NCI-H510A (cell line): ENCODE results near the gene EQTN.
"Not testable (repeated sequence)": the region's sequence is repeated elsewhere in the genome, so short reads cannot be mapped to it uniquely, and the experiment has no call there.

ENCODE experiments used
- DNase-seq: peaks from one replicate; lab custom pipeline; 2025; lab: John Stamatoyannopoulos, UW

Gene EQTN

DNA sequence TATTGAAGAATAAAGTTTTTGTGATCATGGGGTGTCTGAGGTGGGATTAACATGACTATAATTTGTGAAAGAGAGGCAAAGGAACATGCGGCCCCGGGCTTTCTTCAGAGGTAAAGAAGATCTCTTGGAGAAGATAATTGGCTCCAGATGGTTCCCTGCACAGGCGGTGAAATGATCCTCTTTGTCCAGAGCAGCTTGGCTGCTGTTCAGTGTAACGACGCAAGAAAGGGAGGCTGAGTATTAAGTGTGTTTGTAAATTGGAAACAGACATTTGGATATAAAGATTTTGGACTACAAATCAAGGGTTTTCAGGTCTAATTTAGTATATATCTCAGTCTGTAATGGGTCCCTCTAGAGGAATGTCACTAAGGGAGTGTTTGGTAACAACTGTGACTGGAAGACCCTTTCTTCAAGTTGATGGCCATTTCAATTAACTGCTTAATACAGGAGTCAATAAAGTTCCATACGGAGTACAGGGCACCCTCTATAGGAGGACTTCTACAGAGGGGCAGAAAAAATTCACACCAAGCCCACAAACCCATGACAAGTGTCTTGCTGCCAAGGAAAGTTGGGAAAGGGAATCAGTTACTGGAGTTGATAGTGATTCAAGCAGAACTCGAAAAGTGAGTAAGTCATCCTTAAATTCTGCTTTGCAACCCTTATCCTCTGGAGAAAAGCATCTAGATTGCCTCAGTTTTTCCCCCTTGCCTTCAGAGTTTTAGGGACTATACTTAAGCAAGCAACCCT lies 4.1 kb downstream of the EQTN start:
- DNase-seq = no peak

DNA sequence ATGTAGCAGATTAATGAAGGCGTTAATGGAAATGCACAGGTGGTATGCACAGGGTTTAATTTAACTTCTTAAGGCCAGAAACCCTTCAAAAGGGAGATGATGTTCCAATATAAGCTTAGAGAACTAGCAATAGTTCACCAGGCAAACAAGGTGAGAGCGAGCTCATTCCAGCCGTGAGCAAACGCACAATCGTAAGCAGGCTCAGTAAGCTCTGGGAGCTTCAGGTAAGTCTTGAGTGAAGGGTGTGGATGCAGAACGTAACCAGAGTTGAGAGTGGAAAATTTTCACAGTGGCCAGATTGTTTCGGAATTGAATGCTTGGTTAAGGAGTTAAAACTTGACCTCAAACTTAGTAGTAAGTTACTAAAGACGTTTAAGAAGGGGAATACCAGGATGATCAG lies 5.7 kb downstream of the EQTN start:
- DNase-seq = no peak

DNA sequence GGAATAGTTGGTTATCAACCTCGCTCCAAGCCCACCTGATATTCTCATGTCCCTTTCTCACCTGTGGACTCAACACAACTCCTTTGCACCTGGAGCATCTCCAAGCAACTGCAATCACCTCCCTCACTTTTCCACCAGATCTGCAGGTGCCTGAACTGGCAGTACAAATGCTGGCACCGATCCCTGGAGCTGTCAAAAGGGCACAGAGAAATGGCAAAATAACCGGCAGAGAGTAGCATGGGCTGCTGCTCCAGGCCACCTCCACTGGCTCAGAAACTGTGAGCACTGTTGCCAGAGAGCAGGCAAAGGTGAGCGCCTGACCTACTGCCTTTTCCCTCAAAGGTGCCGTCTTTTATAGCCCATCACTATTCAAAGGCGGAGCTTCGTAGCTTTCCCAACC lies 14.7 kb downstream of the EQTN start:
- DNase-seq = no peak

DNA sequence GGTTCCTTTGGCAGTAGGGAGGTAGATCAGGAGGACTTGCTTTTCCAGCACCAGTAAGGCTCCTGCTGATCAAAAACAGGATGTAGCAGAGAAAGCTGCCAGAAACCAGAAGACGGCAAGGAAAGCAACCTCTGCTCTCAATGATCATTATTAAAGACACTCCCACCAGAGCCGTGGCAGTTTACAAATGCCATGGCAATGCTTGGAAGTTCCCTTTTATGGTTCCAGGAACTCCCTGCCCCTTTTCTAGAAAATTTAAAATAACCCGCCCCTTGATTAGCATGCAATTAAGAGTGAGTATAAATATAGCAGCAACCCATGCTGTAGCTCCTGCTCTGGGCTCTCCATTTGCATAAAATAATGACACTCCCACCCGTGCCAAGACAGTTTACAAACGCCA lies 16.1 kb downstream of the EQTN start:
- no peak for DNase-seq

DNA sequence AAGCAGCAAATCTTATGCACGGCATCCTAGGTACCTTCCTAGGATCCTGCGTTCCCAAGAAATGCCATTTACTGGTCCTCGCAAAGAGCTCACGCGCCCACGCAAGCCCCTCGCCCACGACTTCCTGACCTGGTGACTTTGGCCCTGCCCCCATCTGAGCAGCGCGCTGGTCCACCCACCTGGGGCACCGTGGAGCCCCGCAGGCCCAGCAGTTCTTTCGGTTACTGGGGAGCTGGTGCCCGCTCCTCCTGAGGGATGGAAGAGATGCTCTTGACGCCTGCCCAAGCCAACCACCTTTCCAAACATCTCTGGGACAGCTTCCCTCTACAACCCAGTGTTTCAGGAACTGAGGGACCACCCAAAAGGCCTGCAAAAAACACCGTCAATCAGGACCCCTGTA lies 16.7 kb downstream of the EQTN start:
- DNase-seq = no peak

DNA sequence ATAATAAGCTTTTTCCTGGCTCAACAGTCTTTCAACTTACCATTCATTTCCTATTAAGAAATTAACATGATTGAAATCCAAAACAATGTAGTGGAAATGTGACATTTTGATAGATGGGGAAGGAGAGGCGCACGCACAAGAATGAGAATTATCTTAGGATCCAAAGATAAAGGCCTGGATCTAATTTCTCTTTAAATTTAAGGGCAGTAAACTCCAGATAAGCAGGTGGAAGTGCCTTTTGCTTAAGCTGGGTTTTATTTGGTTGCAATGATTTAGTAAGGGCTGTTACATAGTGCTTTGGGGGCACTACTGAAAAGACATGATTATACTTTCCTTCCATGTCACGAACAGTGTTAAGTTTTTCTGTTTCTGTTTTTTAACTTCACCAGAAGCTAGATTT lies 17.3 kb downstream of the EQTN start:
- DNase-seq = no peak

DNA sequence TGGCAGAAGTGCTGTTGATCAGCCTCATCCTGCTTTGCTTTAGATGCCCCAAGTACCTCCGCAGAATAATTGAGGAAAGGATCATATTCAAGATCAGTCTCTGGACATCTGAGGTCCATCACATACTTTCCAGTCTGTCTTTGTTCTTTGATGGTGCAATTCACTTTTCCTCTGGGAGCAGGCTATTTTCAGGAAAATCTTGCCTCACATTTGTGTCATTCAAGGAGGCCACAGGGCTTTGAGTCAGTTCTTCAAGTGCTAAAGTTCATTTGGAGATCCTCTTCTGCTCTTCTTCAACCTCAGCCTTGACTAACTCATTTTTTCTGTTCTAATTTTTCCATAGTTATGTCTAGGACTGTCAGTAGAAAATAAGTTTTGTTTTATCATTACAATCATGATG lies 18.6 kb downstream of the EQTN start:
- no peak for DNase-seq

DNA sequence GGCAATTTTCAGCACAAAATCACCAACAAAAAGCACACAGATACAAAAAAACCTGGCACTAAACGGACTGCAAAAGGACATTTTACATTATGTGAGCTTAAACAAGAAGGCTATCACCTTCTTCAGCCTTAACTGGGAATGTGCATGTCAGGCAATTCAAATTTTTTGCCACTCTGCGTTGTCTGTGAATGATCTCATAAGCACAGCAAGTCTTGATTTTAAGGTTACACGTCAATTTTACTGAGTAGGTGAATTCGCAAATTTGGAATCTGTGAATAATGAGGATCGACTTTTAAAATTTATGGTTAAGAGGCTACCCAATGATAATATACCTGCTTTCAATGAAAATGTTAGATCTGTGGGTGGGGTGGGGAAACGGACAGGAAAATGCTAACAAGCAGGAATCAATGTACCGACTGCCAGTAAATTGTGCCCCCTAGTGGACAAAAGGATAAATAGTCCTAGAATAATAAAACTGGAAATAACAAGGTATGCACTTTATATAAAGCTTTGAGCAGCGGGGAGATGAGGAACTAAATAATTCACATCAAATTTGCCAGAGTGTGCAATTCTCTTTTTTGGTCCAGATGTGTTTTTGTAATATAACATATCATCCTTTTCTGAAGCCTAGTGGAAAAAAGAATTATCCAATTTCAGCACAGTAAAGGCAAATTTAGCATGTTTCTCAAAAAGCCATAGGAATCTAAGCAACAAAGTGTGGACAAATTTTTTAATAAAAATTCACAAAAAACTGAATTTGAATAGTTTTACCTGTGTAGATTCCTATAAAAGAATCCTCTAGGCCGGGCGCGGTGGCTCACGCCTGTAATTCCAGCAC lies 20.5 kb downstream of the EQTN start:
- no peak for DNase-seq

DNA sequence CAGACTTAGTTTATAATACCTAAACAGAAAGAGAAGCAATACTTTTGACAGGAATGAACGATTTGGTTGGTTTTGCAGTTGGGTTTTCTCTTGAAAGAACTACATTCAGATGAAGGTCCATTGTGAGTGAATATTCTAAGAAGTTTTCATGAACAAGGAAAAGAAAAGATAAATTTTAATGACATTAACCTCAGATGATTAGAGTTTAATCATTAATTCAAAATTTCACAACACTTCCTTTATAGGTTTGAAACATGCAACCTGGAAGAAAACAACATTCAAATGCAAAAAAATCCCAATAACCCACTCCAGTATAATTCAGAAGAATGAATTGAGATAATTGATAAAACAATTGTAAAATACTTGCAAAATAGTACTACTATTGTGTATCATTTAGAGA lies 23.8 kb downstream of the EQTN start:
- no peak for DNase-seq

DNA sequence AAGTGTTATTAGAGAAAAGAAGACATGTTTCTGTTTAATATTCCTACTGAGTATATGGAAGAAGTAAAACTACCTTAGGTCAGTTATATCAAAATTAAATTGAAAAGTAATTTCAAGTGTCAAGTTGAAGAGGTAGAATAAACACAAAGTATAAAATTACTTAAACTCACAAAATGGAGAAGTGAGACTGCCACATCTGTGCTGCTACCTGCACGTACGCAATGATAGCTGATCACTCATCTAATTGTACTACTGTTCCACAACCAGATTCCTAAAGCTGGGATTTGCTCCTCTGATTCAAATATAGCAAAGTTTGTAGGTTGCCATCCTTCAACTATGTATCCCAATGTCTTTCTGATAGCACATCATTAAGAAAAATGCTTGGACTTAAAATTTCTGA lies 24.8 kb downstream of the EQTN start:
- DNase-seq = no peak

DNA sequence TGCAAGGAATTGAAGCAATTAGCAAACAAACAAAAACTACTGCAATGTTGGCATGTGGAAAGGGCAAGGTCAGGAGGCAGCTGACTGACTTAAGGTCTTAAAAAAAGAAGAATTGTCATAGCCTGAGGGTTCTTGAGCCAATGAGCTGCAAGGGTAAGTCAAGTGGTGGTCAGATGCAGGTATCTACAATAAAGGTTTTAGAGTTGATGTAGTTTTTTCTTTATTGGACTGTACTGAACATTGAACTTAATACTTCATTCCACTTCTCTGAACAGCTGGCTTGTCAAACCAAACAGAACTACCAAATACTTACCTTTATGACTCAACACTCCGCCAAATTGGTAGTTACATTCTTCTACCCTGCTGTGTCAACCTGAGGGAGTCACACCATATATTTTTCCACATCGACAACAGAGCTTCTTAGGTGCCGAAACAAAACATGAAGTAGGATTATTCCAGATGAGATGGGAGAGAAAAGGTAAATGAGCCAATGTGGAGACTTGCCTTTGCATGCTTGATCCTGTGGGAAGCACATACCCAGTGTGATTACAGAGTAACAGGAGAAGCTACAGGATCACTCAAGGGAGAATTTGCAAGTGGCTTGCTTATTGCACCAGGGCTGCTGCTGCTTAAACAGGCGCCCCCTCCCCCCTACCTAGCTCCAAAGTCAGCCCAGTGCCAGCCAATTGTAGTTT lies 35.3 kb downstream of the EQTN start:
- DNase-seq = no peak

DNA sequence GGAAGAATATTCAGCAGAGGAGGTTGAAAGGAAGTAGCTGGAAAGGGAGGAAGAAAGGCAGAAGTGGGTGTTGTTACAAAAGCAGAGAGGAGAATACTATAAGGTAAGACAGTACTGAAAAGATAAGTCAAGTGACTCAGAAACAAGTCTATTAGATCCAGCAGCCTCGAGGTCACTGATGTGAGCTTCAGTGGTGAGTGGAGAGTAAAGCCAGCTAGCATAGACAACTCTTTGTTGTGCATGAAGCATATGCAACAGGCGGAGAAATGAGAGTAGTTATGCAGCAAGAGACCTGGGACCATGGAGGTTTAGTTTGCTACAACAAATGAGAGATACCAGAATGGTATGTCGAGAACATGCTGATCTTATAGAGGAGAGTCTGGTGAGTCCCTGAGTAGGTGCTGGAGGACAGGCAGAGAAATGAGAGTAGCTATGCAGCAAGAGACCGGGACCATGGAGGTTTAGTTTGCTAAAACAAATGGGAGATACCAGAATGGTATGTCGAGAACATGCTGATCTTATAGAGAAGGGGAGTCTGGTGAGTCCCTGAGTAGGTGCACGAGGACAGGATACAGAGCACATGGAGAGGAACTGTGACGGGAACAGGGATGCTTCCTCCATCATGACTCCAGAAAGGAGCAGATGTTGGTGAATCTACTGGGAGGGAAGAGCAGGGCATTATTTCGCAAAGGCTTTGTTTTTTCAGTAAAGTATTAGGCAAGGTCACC lies 36.0 kb downstream of the EQTN start:
- no peak for DNase-seq

DNA sequence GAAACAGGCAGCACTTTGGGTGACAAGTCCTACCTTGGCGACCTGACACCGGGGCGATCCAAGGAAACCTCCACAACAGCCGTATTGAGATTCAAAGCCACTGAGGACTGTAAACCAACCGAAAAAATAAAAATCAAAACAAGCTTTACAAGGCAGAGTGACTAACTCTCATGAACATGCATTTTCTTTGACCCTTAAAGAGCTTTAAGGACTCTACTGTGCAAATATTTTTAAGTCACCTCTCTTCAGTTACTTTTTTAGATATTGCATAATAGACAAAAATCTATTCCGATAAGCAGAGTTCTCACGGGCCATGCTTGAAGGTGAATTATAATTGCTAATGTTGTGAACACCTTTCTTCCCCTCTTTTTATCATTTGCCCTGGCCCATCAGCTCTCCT lies 38.3 kb downstream of the EQTN start:
- no peak for DNase-seq

DNA sequence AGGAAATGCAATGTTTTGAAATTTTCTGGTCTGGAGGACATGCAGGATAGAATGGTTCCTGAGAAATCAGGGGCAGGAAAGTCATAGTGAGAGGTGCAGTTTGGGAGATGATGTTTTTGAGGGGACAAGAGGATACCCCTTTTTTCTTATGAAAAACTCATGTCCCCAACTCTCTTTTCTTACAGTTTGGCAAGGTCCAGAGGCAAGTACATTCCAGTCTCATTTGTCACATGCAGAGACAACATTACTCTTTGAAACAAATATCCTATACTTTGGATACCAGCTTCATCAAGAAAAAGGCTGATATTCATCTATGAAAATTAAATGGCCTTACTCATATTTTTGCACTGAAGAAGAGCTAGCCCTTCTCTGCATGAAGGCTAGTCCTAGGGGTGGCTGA lies 48.2 kb downstream of the EQTN start:
- DNase-seq = no peak

DNA sequence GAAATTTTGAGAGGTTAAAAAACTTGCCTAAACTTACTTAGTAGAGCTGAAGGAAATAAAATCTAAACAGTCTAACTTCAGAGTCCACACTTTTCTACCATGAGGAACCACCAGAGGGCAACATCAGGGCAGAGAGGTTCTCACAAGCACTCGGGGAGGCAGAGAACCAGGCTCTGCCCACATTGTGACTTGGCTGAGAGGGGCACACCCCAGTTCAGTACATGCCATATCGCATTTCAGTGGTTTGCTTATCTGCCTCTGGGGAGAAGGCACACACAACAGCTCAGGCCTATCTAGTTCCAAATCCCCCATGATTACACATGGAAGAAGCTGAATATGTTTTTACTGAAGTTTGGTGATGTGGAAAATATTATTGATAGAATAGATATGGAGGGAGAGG lies 49.2 kb downstream of the EQTN start:
- DNase-seq = no peak

DNA sequence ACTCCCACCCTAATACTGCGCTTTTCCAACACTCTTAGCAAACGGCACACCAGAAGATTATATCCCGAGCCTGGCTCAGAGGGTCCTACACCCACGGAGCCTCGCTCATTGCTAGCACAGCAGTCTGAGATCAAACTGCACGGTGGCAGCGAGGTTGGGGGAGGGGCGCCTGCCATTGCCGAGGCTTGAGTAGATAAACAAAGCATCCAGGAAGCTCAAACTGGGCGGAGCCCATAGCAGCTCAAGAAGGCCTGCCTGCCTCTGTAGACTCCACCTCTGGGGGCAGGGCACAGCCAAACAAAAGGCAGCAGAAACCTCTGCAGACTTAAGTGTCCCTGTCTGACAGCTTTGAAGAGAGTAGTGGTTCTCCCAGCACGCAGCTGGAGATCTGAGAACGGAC lies 57.3 kb downstream of the EQTN start:
- not testable (repeated sequence) for DNase-seq
